ENCODE data around the gene PIGM. TPM values are rescaled to one million over a fixed set of nuclear protein-coding genes. Genes with fewer than 3 reads are reported as not detected.

PIGM gene
- total and polyA plus RNA-seq, 2 of the 13 experiments (the other 11 are each of a cell fraction or from before 2014, with no cell fraction given) = 3.4 to 4.6 TPM

DNA sequence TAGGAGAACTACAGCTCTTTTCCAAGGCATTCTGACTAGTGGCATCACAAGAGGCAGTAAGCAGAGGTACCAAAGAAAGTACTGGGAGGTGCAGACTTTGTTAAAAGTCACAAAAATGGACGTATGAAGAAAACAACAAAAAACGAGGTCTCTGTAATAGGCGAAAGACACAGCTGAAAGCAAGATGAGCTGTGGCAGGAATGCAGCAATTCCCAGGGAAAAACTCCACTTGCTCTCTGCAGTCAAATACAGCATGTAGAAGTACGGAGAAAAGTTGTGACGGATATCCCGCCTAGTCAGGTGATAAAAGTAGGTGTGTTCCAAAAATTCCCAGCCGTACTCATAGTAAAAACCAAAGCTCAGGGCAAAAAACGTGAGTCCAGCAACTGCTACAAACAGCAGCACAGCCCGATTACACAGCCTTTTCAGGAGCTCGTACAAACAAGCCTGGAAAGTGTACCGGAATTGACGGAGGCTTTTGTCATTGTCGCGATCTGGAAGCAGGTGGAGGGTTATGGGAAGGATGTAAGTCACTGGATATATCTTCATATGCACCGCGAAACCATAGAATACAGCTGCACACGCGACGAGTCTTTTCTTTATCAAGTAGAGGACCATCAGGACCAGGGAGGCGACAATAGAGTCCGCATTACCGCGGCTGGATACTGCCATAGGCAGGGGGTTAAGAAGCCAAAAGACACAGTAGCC, 979 bp downstream of the PIGM start (continued):
- TF ChIP-seq RAD51 (IDR thresholded peaks at IDR 0.05; ENCODE audit: borderline replicate concordance) = no peak
- TF ChIP-seq ZNF839 (CRISPR knock-in tag; IDR thresholded peaks at IDR 0.05; ENCODE audit: borderline replicate concordance) = no peak
- TF ChIP-seq, protein P1, sequence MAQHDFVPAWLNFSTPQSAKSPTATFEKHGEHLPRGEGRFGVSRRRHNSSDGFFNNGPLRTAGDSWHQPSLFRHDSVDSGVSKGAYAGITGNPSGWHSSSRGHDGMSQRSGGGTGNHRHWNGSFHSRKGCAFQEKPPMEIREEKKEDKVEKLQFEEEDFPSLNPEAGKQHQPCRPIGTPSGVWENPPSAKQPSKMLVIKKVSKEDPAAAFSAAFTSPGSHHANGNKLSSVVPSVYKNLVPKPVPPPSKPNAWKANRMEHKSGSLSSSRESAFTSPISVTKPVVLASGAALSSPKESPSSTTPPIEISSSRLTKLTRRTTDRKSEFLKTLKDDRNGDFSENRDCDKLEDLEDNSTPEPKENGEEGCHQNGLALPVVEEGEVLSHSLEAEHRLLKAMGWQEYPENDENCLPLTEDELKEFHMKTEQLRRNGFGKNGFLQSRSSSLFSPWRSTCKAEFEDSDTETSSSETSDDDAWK (CRISPR knock-in tag; IDR thresholded peaks at IDR 0.05) = no peak
- no peak for TF ChIP-seq ZFP62 (CRISPR knock-in tag; IDR thresholded peaks at IDR 0.05)
- TF ChIP-seq MTF2 (CRISPR knock-in tag; IDR thresholded peaks at IDR 0.05; ENCODE audit: borderline replicate concordance) = peak; percentile 53; the same call in 1 of the 2 replicates
- TF ChIP-seq GABPA (IDR thresholded peaks at IDR 0.05; ENCODE audit: low read depth, low read length) = no peak
- TF ChIP-seq GABPA (CRISPR knock-in tag; IDR thresholded peaks at IDR 0.05; ENCODE audit: low read depth) = peak; percentile 28; the same call in 1 of the 2 replicates
- no peak; the same call in 1 of the 2 replicates for TF ChIP-seq PITX1 (CRISPR knock-in tag; IDR thresholded peaks at IDR 0.05)

DNA sequence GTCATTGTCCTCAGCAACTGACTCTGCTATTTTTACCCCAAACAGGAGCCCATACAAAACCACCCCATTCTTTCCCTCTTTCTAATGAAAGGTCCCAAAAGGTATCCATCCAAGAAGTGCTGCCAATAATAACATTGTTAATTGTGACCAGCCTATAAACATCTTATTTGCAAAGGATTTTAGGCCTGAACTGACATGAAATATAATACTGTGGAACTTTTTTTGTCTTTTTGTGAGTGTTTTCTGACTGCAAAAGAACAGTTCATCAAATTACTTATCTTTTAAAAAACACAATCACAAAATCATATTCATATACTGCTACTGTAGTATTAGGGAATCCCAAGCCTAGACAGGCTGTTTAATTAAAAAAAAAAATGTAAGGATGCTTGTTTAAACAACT, 3.4 kb downstream of the PIGM start:
- Histone ChIP-seq H3K4me3 (replicated peaks in 1 of 3; ENCODE audit: insufficient read depth in 1 of 3, low read depth in 2 of 3, low read length in 3 of 3) (no peak overlapping the region), H4K20me1 (ENCODE audit: insufficient read depth, low read length) (no peaks in the 10 kb centered on the region), H3K27me3 (ENCODE audit: control insufficient read depth in 1 of 2, insufficient read depth in 2 of 2, low read length in 2 of 2) (no peaks in the 10 kb centered on the region; a peak in 2 of 5 replicates), H3K36me3 (replicated peaks in 1 of 2; ENCODE audit: control insufficient read depth in 1 of 2, insufficient read depth in 2 of 2, low read length in 2 of 2) (no peaks in the 10 kb centered on the region), H3K79me2 (ENCODE audit: insufficient read depth, low read length) (peaks cover 21% of the 10 kb centered on the region), H3K9ac (ENCODE audit: insufficient read depth, low read depth, low read length) (no peak overlapping the region), H3K4me1 (ENCODE audit: insufficient read depth, low read length) (peaks cover 28% of the 10 kb centered on the region), H3K9me3 (ENCODE audit: low read length) (no peaks in the 10 kb centered on the region), H3K4me2 (ENCODE audit: low read depth, low read length) (no peak overlapping the region), H2AFZ (ENCODE audit: low read length) (no peak overlapping the region), H3K27ac (ENCODE audit: extremely low read length, insufficient read depth, low read length) (no peak overlapping the region)
- TF ChIP-seq ZFP36 (IDR thresholded peaks at IDR 0.05; ENCODE audit: borderline replicate concordance, low read depth, low read length, partially characterized antibody) = no peak
- TF ChIP-seq SAP130 (CRISPR knock-in tag; IDR thresholded peaks at IDR 0.05; ENCODE audit: low read depth) = no peak
- TF ChIP-seq PLRG1 (conservative IDR thresholded peaks at IDR 0.05) = no peak
- TF ChIP-seq ZBTB7A (CRISPR knock-in tag; IDR thresholded peaks at IDR 0.05) = no peak
- no peak for ATAC-seq
- intact Hi-C loops (cut with micrococcal nuclease; ENCODE audit: unreplicated experiment) (no loop called here), in situ Hi-C loops (cut with HindIII; ENCODE audit: extremely low pct_ligation_motif_present, low pct_unique_long_range_greater_than_20kb) (no loop called here)
- no TSS peak for BruUV-seq (replicated peaks)
- FAIRE-seq = no peak
- CTCF ChIA-PET (ENCODE audit: low intra/inter-chr PET ratio, low total read pairs) = no interaction called here
- POLR2A ChIA-PET = no interaction called here
- no peak for DNase-seq (ENCODE audit: low spot score)
